ENCODE measurements around the gene KCNJ12.
"Not testable (repeated sequence)": the region's sequence is repeated elsewhere in the genome, so short reads cannot be mapped to it uniquely, and the experiment has no call there.

Gene KCNJ12

DNA sequence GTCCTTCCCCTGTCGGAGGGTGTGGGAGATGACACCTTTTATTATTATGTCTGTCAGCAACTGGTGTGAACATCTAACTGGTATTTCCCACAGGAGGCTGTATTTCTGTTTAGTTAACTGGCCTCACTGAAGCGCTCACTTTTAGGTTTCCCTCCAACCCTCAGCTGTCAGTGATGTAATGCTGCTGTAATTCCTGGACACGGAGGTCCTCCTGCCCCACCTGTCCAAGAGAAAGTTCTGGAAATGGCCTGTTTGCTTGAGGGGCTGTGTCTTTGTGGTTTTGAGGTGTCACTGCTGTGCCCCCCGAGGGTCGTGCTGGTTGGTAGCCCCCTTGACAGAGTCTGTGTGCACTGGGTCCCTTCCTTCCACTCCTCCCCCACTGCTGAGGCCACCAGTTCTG, 11.5 kb downstream of the KCNJ12 start:
- no peak for DNase-seq (ENCODE audit: low spot score)

GRCh38 chr17:21388066-21388465, 11.9 kb downstream of the KCNJ12 start:
- DNase-seq (ENCODE audit: low spot score) = no peak

DNA sequence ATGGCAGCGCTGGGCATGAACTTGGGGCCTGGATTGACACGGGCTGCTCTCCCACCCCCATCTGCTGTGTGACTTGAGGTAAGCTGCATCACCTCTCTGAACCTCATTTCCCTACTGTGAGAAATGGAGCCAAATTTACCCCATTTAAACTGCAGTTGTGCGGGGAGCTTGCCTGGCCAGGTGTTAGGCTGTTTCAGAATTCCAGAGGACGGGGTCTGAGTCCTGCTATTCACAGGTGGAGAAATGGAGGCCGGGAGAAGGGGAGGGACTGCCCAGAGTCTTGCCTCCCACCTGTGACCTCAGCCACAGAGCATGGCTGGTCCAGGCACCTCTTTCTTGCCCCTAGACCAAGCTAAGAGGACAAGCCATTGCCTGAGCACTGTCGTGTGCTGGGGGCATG, 12.8 kb downstream of the KCNJ12 start:
- no peak for DNase-seq (ENCODE audit: low spot score)

- no peak for DNase-seq (ENCODE audit: low spot score)
Observed at GRCh38 chr17:21389394-21389793, 13.2 kb downstream of the KCNJ12 start.

- no peak for DNase-seq (ENCODE audit: low spot score)
Observed at GRCh38 chr17:21390294-21390693, 14.1 kb downstream of the KCNJ12 start.

DNA sequence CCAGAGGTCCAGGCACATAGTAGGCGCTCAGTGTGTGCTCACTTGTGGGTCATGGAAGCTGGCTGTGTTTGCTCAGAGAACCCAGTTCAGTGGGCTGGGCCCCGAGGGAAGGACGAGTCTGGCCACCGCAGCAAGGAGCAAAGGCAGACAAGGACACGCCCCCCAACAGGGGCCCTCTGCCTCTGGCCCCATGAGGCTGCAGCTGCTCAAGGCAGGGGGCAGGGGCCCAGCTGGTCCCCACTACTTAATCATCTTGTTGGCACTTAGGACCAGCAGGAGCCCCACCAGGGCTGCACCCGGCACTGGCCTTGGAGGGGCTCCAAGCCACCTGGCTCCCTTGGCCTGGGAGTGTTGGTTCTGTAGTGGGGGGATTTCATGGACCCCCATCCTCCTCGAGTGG, 16.1 kb downstream of the KCNJ12 start:
- no peak for DNase-seq (ENCODE audit: low spot score)

GRCh38 chr17:21394265-21394664, 18.1 kb downstream of the KCNJ12 start:
- DNase-seq (ENCODE audit: low spot score) = no peak

- DNase-seq (ENCODE audit: low spot score) = no peak
Observed at GRCh38 chr17:21395764-21396163, 19.6 kb downstream of the KCNJ12 start.

GRCh38 chr17:21396237-21396636, 20.1 kb downstream of the KCNJ12 start:
- DNase-seq (ENCODE audit: low spot score) = no peak

- no peak for DNase-seq (ENCODE audit: low spot score)
Observed at GRCh38 chr17:21397341-21398190, 21.4 kb downstream of the KCNJ12 start.

- DNase-seq (ENCODE audit: low spot score) = no peak
Observed at GRCh38 chr17:21399474-21400186, 23.5 kb downstream of the KCNJ12 start.

DNA sequence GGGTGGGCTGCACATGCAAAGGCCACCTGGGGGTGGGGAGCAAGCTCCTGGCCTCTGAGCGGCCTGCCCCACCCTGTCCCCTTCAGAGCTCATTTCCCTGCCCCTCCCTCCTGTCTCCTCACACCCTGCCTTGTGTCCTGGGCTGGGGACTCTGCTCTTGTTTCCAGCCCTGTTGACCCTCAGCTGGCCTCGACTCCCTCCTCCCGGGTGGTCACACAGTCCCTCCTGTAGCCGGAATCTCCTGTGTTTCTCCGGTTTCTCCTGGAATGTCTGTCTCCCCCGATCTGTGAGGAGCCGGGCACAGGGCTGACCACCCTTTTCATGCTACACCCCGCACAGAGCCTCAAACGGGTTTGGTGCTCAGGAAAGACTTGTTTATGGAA, 24.0 kb downstream of the KCNJ12 start:
- DNase-seq (ENCODE audit: low spot score) = not testable (repeated sequence)

GRCh38 chr17:21400816-21401593, 24.8 kb downstream of the KCNJ12 start:
- no peak for DNase-seq (ENCODE audit: low spot score)

GRCh38 chr17:21402166-21402571, 26.0 kb downstream of the KCNJ12 start:
- not testable (repeated sequence) for DNase-seq (ENCODE audit: low spot score)

DNA sequence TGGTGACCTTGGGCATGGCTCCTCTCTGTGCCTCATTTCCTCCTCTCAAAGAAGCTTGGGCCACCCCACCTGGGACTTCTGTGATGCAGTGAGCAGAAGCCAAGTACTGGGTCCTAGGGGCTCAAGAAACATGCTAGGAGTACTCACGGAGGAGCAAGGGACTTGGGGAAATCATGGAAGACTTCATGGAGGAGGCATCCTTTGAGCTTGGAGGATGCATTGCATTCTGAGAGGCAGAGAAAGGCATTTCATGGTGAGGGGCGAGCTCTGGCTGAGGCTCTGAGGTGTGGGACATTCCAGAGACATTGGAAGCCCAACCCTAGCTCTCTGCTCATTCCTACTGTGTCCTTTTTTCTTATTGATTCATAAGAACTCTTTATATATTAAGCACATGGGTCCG, 26.8 kb downstream of the KCNJ12 start:
- DNase-seq (ENCODE audit: low spot score) = not testable (repeated sequence)

DNA sequence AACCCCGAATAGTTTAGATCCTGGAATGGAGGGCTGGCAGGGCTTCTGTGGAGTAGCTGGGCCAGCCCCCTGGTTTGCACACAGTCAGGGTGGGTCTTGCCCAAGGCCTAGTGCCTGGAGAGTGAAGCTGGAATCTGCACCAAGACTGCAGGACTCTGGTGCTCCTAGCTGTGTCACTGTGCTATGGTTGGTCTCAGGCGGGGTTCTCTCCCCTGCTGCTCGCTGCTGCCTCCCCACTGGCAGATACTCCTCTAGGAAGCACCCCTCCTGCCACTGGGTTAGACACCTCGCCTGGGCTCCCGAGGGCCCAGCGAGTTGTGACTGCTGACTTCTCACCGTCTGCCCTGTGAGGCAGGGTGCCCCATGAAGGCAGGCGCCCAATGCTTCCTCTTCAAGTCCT, 27.9 kb downstream of the KCNJ12 start:
- not testable (repeated sequence) for DNase-seq (ENCODE audit: low spot score)

DNA sequence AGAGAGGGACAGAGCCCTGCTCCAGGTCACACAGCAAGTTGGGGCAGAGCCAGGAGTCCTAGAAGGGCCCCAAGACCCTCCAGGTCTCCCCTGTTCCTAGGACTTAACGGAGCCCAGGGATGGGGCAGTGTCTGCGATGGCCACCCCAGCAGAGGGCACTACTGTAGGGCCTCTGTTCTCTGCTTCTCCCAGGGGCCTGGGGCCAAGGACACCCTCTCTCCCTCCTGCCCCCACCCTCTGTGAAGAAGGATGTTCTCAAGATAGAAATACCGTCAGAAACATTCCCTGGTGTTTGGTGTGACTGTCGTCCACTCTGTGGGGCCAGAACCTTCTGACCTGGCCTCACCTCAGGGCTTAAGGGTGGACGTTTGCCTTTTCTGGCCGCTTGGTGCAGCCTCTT, 28.4 kb downstream of the KCNJ12 start:
- DNase-seq (ENCODE audit: low spot score) = not testable (repeated sequence)

- not testable (repeated sequence) for DNase-seq (ENCODE audit: low spot score)
Observed at GRCh38 chr17:21404956-21405731, 29.0 kb downstream of the KCNJ12 start.

GRCh38 chr17:21405904-21406400, 29.8 kb downstream of the KCNJ12 start:
- not testable (repeated sequence) for DNase-seq (ENCODE audit: low spot score)

GRCh38 chr17:21406616-21407404, 30.7 kb downstream of the KCNJ12 start:
- DNase-seq (ENCODE audit: low spot score) = not testable (repeated sequence)

GRCh38 chr17:21407752-21408151, 31.6 kb downstream of the KCNJ12 start:
- not testable (repeated sequence) for DNase-seq (ENCODE audit: low spot score)

Measured in D341Med (cell line).